GM19397 (cell line): ENCODE data around the gene STRA6.

Source experiments
- ATAC-seq: cut with Tn5 transposase; IDR thresholded peaks from one replicate; pipeline ENCODE4 v1.9.1; 2021; ENCODE audit warnings: mild to moderate bottlenecking, moderate library complexity; ENCODE audit not compliant: unreplicated experiment

Gene STRA6, protein sequence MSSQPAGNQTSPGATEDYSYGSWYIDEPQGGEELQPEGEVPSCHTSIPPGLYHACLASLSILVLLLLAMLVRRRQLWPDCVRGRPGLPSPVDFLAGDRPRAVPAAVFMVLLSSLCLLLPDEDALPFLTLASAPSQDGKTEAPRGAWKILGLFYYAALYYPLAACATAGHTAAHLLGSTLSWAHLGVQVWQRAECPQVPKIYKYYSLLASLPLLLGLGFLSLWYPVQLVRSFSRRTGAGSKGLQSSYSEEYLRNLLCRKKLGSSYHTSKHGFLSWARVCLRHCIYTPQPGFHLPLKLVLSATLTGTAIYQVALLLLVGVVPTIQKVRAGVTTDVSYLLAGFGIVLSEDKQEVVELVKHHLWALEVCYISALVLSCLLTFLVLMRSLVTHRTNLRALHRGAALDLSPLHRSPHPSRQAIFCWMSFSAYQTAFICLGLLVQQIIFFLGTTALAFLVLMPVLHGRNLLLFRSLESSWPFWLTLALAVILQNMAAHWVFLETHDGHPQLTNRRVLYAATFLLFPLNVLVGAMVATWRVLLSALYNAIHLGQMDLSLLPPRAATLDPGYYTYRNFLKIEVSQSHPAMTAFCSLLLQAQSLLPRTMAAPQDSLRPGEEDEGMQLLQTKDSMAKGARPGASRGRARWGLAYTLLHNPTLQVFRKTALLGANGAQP

GRCh38 chr15:74202452-74203401 lies at the start of gene STRA6:
Gene STRA6 (minus strand): TSS chr15:74202787. CDS start chr15:74202267, 520 bp downstream.
- no peak for ATAC-seq

DNA sequence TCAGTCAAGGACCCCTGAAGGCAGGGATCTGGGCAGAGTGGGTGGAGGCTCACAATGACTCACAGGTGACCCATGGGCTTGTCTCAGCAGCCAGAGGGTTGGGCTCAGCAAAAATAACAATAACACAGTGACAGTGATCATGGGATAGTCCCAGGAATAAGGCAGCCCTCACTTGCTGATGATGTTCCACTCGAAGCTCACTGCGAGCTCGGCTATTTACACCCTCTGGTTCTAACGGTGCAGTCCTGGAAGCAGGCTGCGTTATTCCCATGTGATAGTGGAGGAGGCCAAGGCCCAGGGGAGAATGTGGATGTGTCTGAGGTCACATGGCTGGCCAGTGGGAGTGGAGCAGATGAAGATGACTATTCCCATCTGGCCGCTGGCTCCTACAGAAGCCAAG lies 49.7 kb upstream of the STRA6 start:
- ATAC-seq = no peak

GRCh38 chr15:74251131-74251811 lies 48.7 kb upstream of the STRA6 start:
- ATAC-seq = no peak

- no peak for ATAC-seq
Observed at GRCh38 chr15:74250266-74250665, 47.7 kb upstream of the STRA6 start.

GRCh38 chr15:74245342-74245931 lies 42.9 kb upstream of the STRA6 start:
- no peak for ATAC-seq

- no peak for ATAC-seq
Observed at GRCh38 chr15:74244822-74245341, 42.3 kb upstream of the STRA6 start.

DNA sequence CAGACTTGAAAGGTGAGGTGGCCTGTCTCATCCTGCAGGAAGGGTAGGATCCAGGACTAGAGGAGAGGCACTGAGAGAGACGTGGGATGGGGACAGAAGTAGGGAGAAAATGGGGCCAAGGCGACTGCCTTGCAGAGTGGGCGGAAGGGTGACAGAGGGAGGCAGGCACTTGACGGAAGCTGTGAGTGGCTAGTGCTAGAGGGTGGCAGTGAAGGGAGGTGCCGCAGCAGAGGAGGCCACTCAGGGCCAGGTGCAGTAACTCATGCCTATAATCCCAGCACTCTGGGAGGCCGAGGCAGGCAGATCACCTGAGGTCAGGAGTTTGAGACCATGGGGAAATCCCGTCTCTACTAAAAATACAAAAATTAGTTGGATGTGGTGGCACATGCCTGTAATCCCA lies 40.8 kb upstream of the STRA6 start:
- ATAC-seq = no peak

GRCh38 chr15:74242441-74243185 lies 40.0 kb upstream of the STRA6 start:
- ATAC-seq = no peak

GRCh38 chr15:74240897-74241614 lies 38.5 kb upstream of the STRA6 start:
- no peak for ATAC-seq

DNA sequence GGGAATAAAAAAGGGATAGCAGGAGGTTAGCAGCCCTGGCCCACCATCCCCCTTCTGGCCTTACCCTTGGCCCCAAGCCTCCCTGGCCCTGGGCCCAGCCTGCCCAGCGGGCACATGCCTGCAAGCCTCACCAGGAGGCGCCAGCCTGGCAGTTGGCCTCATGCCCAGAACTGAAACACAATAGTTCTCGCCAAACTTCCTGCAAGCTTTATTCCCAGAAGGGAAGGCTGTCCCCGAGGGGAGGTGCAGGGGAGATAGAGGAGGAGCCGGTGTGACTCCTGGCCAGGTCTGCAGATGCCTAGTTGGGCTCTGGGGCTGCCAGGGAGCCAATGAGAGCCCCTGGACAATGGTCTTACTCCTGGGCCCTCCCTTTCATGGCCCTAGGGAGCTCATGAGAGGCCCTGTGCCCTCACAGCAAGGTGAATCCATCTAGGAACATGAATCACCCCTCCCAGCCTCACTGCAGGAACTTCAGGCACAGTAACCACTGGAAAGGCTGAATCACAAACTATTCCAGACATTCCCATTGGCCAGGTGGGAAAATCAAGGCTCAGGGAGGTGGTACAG lies 37.5 kb upstream of the STRA6 start:
- ATAC-seq = no peak

GRCh38 chr15:74239051-74239705 lies 36.6 kb upstream of the STRA6 start:
- no peak for ATAC-seq

DNA sequence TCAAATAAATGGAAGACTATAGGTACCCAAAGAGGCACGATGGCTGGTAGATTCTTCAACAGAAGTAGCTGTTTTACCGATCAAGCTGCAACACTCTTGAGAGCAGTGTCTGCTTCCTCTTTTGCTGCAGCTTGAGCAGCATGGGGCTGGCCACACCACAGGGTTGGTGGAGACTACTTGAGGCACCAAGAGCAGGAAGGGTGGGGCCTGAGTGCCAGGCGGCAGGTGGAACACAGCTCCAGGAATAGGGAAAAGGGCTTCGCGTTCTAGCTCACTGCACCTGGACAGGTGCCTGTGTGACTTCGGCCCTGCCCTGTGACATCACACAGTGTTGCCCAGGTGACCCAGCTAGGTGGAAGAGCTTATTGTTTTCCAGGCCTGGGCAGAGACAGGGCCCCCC lies 33.4 kb upstream of the STRA6 start, which contains the start of gene CCDC33:
Gene CCDC33 (plus strand): TSS at position 365 of the 400 bp plus-strand sequence. CDS start 394 bp downstream, outside the sequence.
- ATAC-seq = no peak

DNA sequence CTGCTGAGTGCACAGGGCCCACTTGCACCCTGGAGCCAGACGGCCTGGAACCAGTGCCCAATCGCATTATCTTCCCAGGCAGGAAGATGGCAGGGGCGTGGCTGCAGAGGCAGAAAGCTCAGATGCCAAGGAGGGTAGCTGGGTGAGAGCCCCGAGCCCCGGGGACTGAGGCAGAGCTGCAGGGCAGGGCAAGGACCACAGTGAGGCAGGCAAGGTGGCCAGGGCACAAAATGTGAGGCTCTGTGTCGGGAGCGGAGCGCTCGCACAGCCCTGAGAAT lies 31.9 kb upstream of the STRA6 start:
- no peak for ATAC-seq

GRCh38 chr15:74233851-74234597 lies 31.4 kb upstream of the STRA6 start:
- ATAC-seq = no peak

DNA sequence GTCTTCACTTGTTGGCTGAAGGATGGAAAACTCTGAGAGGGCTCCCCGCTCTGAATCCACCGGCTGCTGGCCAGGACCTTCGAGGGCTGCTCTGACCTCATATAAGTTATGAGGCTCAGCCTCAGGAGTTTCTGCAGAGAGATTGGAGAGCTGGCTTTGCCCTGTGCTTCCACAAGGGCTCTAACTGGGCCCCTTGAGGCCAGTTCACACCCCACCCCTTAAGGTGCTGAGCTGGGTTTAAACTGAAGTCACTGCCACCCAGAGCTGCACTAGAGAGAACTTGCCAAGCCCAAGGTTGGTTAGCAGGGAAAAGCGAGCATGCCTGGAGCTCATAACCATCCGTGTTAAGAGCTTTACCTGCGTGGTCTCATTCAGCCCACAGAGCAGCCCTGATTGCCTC lies 30.8 kb upstream of the STRA6 start:
- no peak for ATAC-seq

GRCh38 chr15:74231475-74231874 lies 28.9 kb upstream of the STRA6 start:
- ATAC-seq = no peak

GRCh38 chr15:74229686-74230085 lies 27.1 kb upstream of the STRA6 start:
- ATAC-seq = no peak
